Occipital lobe (tissue), 2 donors: Measurements from ENCODE around the gene BCL7A. TPM values are rescaled to one million over a fixed set of nuclear protein-coding genes. Genes with fewer than 3 reads are reported as not detected.

Experiments
- DNase-seq: peaks from one replicate; lab custom pipeline; 2025; lab: John Stamatoyannopoulos, UW
- total RNA-seq: library from RNA; depleted of rRNA; stranded (reverse); fragments of >200 nt; gene quantifications from one replicate; pipeline ENCODE4 v1.2.3, GENCODE V29; 2014

BCL7A gene
- total RNA-seq, 1 donor from 2014 or later = 103 TPM

DNA sequence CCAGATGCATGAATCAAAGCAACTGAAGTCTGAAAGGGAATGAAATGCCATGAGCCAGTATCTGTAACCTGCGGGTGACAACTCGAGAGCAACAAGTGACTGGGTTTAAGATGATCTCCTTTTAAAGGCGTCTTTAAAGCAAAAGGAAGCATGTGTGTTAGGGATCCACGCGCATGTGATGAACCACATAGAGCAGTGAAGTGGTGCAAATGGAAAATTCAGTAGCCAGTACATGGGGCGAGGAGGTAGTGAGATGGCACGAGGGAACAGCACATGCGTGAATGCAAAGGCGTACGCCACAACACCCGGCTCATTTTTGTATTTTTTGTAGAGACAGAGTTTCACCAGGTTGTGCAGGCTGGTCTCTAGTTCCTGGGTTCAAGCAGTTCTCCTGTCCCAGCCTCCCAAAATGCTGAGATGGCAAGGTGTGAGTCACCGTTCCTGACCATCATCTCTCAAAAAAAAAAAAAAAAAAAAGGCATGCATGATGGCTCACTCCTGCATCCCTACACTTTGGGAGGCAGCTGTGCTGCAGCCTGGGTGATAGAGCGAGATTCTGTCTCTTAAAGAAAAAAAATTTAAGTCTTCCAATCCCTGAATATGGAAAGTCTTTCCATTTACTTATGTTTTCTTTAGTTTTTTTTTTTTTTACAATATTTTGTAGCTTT is 24.6 kb upstream of the BCL7A start:
- no peak for DNase-seq

DNA sequence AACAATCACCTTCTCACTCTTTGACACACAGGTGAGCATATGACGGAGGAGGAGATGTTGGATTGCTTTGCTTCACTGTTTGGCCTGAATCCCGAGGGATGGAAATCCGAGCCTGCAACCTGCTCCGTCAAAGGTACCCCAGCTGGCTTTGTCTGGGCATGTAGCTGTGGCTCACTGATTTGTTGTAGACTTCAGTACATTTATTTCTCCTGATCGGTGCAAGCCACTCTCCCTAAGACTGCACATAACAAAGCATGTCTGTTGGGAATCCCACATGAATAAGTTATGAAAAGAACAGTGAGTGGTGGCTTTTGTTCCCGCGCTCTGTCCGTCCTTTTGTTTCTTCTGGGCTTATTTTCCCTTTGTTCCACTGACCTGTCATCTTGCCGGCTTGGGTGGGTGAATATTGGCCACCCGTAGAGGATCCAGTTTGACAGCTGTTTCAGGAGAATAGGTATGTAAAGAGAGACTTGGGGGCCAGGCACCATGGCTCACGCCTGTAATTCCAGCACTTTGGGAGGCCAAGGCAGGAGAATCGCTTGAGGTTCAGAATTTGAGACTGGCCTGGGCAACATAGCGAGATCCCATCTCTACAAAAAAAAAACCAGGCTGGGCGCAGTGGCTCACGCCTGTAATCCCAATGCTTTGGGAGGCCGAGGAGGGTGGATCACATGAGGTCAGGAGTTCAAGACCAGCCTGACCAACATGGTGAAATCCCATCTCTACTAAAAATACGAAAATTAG is 20.0 kb upstream of the BCL7A start:
- no peak for DNase-seq

DNA sequence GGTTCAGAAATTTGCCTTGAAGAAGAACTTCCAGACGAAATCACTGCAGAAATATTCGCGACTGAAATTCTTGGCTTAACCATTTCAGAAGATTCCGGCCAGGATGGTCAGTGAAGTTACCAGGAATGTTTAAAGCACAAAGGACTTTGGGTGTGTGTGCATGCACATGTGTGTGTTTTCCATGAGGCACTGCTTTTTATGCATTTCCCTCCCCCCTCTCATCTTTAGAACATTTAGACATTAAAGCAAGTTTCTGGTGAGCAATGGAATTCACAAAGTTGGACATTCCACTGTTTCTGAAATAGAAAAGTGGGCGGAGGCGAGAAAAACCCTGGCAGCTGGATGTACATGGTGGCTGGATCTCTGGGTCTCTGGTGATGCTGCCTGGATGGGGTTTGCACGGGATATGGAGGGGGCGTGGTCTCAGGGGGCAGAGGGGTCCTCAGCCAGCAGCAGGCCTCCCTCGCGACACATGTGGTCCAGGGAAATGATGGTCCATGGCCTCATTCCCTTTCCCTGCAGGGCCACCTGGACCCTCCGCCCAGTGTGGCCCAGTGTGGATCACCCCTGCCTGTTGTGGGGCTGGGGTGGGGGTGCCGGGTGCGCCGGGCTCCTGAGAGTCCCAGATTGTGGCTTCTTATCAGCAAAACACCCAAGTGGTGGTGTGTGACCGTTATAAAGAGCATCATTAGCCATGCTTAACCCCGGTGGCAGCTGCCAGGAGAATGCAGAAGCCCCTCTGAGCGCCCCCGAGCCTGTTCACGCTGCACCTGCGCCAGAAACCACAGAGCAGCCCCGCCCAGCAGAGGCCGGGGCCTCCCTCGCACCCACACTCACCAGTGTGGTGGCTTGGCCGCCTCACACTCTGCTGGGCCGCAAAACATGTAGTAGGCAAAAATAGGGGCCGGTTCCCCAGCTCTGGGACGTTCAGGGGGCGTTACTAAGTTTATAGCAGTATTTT is 17.8 kb upstream of the BCL7A start:
- no peak for DNase-seq

DNA sequence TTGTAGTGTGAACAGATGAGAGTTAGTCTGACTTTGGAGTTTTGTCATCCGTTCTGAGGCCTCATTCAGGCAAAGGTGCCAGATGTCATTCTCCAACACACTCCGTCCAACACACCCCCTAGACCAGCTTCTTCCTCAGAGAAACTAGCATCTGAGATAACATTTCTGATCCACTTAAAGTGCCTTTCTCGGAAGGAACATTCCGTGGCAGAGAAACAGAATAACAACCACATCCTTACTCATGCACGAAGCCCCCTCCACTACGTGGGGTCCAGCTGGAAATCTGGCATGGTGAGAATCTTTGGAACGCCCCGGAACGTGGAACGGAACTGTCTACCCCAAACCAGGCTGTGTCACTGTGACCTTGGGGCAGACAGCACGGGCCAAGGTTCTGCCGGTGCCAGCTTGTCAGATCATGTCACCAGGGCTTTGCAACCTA is 17.0 kb upstream of the BCL7A start:
- no peak for DNase-seq

DNA sequence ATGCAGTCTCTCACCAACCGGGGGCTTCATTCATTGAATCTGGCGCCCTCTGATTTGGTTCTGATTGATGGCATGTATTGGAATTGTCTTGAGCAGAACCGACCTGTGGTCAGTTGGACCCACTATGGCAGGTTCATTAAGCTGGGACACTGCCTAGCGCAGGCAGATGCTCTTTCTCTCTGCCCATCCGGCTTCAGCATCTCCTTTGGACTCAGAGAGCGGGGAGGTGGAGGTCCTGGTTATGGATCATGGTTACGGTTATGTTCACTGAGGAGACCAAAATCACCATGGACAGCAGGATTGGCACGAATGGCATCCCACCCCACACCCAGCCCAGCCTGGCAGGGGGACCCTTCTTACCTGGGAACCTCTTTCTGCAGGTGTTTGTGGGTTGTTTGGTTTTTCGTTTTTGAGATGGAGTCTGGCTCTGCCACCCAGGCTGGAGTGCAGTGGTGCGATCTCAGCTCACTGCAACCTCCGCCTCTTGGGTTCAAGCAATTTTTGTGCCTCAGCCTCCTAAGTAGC is 16.4 kb upstream of the BCL7A start:
- no peak for DNase-seq

DNA sequence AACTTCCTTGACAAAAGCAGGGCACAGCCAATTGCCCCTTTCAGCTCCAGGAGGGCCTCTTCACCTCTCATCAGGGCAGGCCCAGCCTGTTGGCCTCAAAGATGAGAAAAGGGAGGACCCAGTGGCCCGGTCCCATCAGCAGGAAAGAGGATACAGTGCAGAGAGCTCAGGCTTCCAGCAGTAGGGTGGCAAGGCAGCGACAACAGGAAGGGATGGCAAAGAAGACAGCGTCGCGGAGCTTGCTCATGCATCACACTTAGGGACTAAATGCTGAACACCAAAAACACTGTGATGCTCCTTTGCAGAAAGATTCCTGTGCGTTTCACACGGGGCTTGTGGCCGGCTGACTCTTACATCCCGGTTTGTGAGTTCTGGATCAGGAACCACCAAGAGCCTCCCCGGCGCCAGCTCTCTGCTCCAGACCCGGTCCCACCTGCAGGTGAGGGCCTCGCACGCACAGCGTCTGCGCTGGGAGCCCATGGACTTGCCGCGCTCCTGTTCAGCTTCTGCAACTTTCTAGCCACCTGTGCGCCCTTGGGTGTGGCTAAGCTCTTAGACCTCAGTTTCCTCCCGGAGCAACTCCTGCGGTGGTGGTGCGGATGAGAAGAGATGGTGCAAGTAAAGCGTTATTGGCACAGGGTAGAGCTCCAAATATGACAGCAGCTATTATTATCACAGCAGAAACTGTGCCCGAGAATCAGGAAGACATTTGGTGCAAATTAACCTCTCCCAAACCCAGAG is 15.3 kb upstream of the BCL7A start:
- no peak for DNase-seq

DNA sequence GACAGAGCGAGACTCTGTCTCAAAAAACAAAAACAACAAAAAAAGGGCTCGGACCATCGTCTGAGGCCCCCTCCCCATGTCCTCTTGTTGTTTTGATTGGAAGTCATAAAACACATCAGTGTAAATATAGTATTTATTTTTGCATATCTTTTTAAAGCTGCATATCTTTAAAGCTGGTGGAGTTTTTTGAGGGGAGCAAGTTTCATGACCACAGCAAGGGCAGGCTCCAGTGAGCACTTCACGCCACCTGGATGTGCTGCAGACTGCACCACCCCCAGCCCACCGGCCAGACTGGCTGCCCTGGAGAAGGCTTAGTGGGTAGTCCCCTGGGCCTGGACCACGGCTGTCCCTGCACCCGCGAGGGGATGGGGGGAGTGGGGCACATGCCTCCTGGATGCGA is 11.9 kb upstream of the BCL7A start:
- no peak for DNase-seq

DNA sequence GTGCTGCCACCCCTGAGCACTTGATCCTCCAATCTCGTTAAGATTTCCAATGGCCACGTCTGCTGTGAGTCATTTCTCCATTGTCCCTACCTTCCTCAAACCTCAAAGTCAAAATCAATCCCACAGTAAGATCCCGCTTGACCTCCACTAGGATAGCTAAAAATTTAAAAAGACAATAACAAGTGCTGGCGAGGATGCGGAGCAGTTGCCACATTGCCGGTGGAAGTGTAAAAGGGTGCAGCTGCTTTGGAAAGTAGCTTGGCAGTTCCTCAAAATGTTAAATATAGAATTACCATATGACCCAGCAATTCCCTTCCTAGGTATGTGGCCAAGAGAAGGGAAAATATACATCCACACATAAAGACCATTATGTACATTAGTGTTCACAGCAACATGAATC is 9.5 kb upstream of the BCL7A start:
- DNase-seq = no peak

DNA sequence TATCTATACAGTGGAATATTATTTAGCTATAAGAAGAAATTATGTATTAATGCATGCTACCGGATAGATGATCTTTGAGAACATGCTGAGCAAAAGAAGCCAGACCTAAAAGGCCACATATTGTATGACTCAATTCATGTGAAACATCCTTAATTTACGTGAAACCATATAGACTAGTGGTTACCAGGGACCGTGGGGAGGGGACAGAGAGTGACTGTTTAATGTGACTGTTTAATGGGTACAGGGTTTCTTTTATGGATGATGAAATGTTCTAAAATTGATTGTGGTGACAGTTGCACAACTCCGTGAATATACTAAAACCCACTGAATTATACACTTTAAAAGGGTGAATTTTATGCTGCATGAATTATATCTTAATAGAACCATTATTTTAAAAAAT is 8.5 kb upstream of the BCL7A start:
- DNase-seq = no peak

DNA sequence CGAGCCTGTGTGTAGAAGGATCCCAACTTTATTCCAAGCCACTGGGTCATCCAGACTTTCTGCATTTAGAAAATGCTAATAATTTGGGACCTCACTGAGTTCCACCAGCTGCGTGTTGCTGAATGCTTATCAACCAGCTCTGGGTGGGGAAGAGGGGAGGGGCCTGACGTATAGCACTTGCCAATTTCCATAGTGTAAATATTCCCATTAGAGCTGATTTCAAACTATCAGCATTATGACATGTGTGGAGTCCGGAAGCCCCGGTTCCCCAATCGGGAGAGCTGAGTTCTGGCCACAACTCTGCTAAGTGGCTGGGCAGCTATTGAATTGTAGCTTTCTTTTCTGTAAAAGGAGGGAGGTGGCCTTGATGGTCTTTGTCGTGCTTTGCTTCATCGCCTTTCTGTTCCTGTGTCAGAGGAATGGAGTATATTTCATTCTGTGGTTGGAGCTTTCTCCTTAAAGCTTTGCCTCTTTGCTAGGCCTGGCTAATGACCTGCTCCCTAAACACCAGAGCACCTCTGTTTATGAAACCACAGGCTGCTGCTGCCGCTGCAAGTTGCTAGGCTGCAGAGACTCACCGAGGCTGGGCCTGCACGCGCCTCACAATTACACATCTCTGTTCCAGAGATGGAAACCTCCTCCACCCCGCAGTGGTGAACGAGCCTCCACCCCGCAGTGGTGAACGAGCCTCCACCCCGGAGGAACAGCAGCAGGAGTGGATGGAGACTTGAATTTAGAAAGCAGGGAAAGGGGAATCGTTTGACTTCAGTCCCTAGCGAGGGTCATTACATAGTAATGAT is 7.7 kb upstream of the BCL7A start:
- peak; percentile 16 for DNase-seq

DNA sequence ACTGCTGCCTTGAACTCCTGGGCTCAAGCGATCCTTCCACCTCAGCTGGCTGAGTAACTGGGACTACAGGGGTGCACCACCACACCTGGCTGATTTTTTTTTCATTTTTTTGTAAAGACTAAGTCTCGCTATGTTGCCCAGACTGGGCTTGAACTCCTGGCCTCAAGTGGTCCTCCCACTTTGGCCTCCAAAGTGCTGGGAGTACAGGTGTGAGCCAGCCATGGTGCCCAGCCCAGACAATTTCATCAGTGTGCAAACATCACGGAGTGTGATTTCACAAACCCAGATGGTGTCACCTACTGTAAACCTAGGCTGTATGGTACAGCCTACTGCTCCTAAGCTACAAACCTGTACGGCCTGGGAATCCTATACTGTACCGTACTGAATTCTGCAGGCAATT is 6.9 kb upstream of the BCL7A start:
- no peak for DNase-seq

DNA sequence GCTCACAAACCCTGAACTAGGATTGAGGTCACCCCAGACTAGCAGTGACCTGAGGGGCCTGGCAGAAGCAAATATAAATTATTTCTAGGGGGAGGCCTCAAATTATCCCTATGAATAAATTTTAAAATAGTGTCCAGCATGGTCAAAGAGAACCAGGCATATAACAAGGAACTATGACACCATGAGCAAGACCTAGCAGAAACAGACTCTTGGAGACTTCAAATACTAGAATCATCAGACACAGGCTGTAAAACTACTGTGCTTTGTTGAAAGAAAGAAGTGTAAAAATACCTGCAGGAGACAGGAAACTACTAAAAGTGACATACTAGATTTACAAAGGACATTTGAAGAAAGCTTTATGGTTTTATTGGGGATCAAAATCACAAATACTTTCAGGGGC is 3.2 kb upstream of the BCL7A start:
- no peak for DNase-seq

DNA sequence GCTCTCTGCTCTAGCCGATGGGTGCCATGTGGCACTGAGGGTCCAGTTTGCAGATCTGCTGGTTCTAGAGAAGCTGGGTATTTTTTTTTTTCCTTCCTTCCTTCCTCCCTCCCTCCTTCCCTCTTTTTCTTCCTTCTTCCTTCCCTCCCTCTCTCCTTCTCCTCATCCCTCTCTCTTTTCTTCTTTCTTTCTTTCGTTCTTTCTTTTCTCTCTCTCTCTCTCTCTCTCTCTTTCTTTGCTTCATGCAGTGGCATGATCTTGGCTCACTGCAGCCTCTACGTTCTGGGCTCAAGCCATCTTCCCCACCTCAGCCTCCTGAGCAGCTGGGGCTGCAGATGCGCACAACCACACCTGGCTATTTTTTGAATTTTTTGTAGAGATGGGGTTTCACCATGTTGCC is 2.7 kb upstream of the BCL7A start:
- no peak for DNase-seq

DNA sequence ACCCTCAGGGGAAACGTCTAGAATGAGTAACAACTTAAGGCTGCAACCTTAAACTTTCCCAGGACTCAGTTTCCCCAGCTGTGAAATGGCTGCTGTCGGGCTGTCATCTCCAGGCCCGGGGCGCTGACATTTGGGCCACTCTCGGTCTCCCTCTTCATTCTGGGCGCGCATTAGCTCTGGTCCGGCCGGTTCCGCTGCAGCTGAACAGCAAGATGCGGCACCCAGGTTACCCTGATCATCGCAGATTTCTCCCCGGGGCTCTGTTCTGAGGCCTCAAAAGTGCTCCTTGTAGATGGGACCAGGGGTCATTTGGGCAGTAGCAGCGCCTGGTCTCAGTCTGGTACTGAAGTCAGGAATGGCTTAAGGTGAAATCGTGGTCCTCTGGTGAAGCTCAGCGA is 890 bp upstream of the BCL7A start:
- DNase-seq = no peak

DNA sequence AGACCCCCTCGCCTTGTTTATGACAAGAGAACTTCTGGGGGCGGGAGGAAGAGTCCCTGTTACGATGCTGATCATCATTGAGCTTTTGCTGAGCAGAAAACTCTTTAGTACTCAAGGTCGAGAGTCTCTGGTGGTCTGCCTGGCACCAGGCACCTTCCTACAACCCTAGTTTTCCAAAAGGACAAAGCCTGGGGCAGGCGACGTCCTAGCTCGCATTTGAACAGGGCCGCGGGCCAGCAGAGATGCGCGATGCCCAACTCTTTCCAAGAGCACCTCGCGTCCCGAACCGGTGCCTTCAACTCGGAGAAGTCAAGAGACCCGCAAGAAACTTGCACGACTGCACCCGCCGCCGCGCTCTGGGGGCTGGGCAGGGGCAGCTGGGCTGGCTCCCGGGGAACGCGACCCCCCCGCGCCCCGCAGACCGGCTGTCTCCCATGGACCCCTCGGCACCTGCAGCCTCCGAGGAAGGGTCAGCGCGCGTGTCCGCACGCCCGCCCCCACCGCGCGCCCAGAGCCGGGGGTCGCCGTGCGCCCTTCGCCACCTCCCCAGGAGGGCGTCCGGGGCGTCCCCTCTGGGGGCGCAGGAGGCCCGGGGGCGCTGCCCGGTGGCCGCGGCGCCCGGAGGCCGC is 377 bp upstream of the BCL7A start:
- no peak for DNase-seq

DNA sequence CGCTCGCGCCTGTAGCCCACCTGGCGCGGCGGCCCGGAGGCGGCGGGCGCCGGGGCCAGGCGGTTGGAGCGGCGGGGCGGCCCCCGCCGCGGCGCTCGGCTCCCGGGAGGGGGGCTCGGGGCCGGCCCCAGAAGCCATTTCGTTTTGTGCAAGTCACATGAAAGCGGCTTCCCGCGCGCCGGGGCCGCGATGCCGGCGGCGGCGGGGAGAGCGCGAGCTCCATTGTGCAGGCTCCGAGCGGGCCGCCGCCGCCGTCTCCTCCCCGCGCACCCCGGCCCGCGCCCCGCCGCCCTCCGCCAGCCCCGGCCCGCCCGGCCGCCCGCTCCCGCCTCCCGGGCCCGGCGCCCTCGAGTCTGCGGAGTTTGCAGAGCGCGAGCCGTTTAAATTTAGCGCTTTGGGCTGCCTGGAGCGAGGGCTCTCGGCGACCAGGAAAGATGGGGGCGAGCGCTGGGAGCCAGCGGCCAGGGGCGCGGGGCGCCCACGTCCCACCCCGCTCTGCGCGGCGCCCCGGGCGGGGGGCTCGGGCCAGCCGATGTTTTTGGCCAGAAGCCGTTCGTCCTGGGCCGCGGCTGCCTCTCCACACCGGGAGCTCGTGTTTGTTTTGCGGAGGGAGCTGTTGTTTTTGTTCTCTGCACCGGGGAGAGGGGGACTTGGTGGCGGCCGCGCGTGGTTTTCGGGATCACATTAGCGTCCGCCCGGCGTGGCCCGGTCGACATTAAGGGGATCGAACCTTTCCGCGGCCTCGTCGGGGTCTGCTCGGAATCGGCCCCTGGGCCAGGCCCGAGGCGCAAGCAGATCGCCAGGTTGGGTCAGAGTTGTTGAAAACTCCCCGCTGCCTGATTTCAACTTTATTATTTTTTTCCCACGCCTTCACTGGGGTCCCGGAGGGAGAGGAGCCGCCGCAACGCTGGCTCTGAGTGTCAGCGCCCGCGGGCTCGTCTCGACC is 982 bp downstream of the BCL7A start:
- DNase-seq = no peak

DNA sequence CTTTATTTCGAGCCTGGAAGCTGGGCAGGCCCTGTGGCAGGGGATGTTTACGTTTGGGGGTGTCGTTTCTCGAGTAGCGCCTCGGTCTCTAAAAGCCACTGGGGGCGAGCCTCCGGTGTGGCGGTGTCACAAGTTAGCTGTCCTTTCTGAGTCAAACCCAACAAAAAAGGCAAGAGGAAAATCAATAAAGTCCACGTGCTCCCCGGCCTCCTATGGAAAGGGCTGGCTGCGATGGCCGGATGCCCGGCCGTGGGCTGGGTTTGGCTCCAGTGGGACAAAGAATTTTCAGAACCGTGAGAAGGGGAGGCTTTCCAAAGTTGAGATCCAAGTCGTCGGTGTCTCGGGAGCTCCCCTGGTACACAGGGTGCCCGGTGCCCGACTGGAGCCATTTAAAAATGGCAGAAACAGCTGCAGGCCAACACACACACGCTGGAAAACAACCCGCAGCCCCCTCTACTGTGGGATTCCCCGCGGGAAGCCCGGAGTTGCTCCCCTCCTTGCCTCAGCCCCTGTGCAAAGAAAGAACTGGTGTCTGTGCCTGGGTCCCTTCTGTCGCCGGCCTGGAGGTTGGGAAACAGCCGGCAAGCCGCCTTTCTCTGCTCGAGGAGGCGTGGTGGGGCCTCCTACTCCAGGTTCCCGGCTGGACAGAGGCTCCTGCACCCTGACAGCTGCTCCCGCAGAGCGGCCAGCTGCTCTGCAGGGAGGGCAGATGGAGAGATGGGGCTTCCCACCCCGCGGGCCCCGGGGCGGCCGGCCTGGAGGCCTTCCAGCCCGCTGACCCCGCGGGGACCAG is 1.9 kb downstream of the BCL7A start:
- DNase-seq = peak; percentile 45
